Hepatocyte (in vitro differentiated cells): ENCODE results near the gene NHEJ1. TPM values are rescaled to one million over a fixed set of nuclear protein-coding genes. Genes with fewer than 3 reads are reported as not detected.

ENCODE experiments used
- DNase-seq: peaks from one replicate; pipeline ENCODE4 v3.0.0-alpha.2; 2016; ENCODE audit warnings: low spot score
- H2AFZ ChIP-seq: fragments of 200-600 bp; sonication (generic); 2 replicates; pipeline ENCODE4 v1.6.0; 2016; ENCODE audit warnings: antibody characterized with exemption, mild to moderate bottlenecking
- H3K27ac ChIP-seq: fragments of 200-600 bp; sonication (generic); 2 replicates; pipeline ENCODE4 v1.5.1; 2016; ENCODE audit warnings: mild to moderate bottlenecking
- H3K27me3 ChIP-seq: fragments of 200-600 bp; sonication (generic); 2 replicates; pipeline ENCODE4 v1.6.1; 2016
- H3K36me3 ChIP-seq: fragments of 200-600 bp; sonication (generic); replicated peaks from 2 replicates; pipeline ENCODE4 v1.5.1; 2016; ENCODE audit warnings: low read depth; ENCODE audit not compliant: insufficient read depth
- H3K4me1 ChIP-seq: fragments of 200-600 bp; sonication (generic); 2 replicates; pipeline ENCODE4 v1.5.1; 2016; ENCODE audit warnings: mild to moderate bottlenecking, moderate library complexity; ENCODE audit not compliant: insufficient read depth
- H3K4me2 ChIP-seq: fragments of 200-600 bp; sonication (generic); 2 replicates; pipeline ENCODE4 v1.6.0; 2016
- H3K4me3 ChIP-seq: fragments of 200-600 bp; sonication (generic); 2 replicates; pipeline ENCODE4 v1.5.1; 2016; ENCODE audit warnings: mild to moderate bottlenecking
- H3K79me2 ChIP-seq: fragments of 200-600 bp; sonication (generic); 2 replicates; pipeline ENCODE4 v1.6.0; 2017; ENCODE audit warnings: mild to moderate bottlenecking
- H3K9me2 ChIP-seq: fragments of 200-600 bp; sonication (generic); replicated peaks from 2 replicates; pipeline ENCODE4 v1.6.0; 2017; ENCODE audit warnings: mild to moderate bottlenecking; ENCODE audit not compliant: insufficient read depth
- H3K9me3 ChIP-seq: fragments of 200-600 bp; sonication (generic); 2 replicates; pipeline ENCODE4 v1.5.1; 2016; ENCODE audit warnings: low read depth, mild to moderate bottlenecking
- H4K20me1 ChIP-seq: fragments of 200-600 bp; sonication (generic); 2 replicates; pipeline ENCODE4 v1.6.0; 2016; ENCODE audit warnings: mild to moderate bottlenecking; ENCODE audit not compliant: insufficient read depth, poor library complexity, severe bottlenecking
- CTCF ChIP-seq: fragments of 200-600 bp; sonication (generic); IDR thresholded peaks from 2 replicates; pipeline ENCODE4 v1.5.1; 2016; ENCODE audit warnings: antibody characterized with exemption, mild to moderate bottlenecking; ENCODE audit not compliant: poor library complexity
- EZH2 ChIP-seq: fragments of 200-600 bp; sonication (generic); IDR thresholded peaks from 2 replicates; pipeline ENCODE4 v1.6.1; 2016; ENCODE audit warnings: antibody characterized with exemption, mild to moderate bottlenecking, borderline replicate concordance
- EZH2phosphoT487 ChIP-seq: fragments of 200-600 bp; sonication (generic); IDR thresholded peaks from one replicate; pipeline ENCODE4 v1.6.1; 2018; ENCODE audit warnings: antibody characterized with exemption, mild to moderate bottlenecking, low read depth, moderate library complexity; ENCODE audit not compliant: unreplicated experiment, severe bottlenecking
- WGBS: methylation state at CpG from one replicate; pipeline ENCODE4 v1.1.6; 2016; ENCODE audit warnings: low lambda C conversion rate; ENCODE audit errors: missing lambda C conversion rate; 5-methylcytosine and 5-hydroxymethylcytosine counted together
- polyA plus RNA-seq: library from polyadenylated mRNA; unstranded; fragments of >200 nt; fragmentation: Nextera tagmentation; extraction: Ambion mirVana; gene quantifications from 2 replicates; pipeline ENCODE4 v1.2.1, GENCODE V29; 2016
- total RNA-seq: library from RNA; depleted of rRNA; stranded (reverse); fragments of >200 nt; gene quantifications from 2 replicates; pipeline ENCODE4 v1.2.3, GENCODE V29; 2014

NHEJ1 gene
- total and polyA plus RNA-seq, 2 experiments from 2014 or later = 18.1 to 28.2 TPM

DNA sequence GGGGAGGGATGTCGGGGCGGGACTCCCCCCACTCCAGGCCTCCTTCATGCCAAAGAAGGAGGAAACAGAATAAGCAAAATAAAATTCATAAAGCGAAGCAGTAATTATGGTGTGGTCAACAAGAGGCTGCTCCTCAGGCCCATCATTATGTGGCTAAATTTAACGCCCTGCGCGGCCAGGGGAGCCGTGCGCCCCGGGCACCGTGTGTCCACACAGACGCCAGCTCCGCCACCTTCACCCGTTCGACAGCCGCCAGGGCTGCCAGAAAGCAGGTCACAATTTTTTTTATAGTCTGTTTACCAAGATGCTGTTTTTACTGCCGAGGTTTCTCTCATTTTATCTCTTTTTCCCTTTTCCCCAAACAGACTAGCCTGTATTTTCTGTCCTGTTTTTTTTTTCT, 31.0 kb downstream of the NHEJ1 start:
- Histone ChIP-seq H3K4me1 (peaks cover 29% of the 10 kb centered on the region), H3K36me3 (no peaks in the 10 kb centered on the region), H3K4me3 (no peak overlapping the region), H3K27ac (no peak overlapping the region), H3K9me3 (no peaks in the 10 kb centered on the region), H3K9me2 (no peaks in the 10 kb centered on the region), H2AFZ (no peak overlapping the region), H3K4me2 (no peak overlapping the region), H3K27me3 (no peaks in the 10 kb centered on the region), H3K79me2 (peaks cover 4% of the 10 kb centered on the region), H4K20me1 (no peaks in the 10 kb centered on the region)
- no peak for DNase-seq
- TF ChIP-seq EZH2phosphoT487 (no peak), EZH2 (no peak), CTCF (no peak)
- WGBS = 93% methylated on average over 16 of the region's 16 CpGs

DNA sequence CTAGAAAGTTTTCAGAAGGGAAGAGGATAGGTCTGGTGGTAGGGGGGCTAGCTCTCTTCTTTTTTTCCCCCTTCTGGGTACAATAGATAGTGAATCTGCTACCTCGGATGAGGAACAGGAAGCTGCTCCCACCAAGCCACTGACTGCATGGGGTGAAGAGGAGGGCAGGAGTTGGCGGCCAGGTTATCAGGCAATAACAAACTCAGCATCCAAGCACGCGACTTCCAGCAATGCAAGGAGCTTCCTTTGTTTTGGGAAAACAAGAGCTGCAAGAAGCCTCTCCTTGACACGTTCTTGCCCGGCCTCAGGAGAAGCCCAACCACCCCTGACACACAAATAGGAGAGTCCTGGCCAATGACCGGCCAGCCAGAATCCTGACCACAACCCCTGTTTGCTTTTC, 32.2 kb downstream of the NHEJ1 start:
- WGBS = 62% methylated on average over 7 of the region's 7 CpGs
- Histone ChIP-seq H3K4me1 (peaks cover 40% of the 10 kb centered on the region), H3K27ac (peak overlapping the region; percentile 98)

GRCh38 chr2:219127037-219127635, 33.5 kb downstream of the NHEJ1 start:
- peak; percentile 21 for DNase-seq
- Histone ChIP-seq H3K9me3 (no peaks in the 10 kb centered on the region), H3K9me2 (no peaks in the 10 kb centered on the region), H3K27ac (peak overlapping the region; percentile 98), H3K36me3 (no peaks in the 10 kb centered on the region), H3K4me3 (no peak overlapping the region), H3K79me2 (peaks cover 4% of the 10 kb centered on the region), H3K4me1 (peaks cover 50% of the 10 kb centered on the region), H2AFZ (no peak overlapping the region), H4K20me1 (no peaks in the 10 kb centered on the region), H3K27me3 (no peaks in the 10 kb centered on the region), H3K4me2 (peak overlapping the region; percentile 37)
- WGBS = 31% methylated on average over 2 of the region's 2 CpGs
- no peak for TF ChIP-seq EZH2
- no peak for TF ChIP-seq EZH2phosphoT487
- no peak for TF ChIP-seq CTCF

More for the DNA sequence above, 32.2 kb downstream of the NHEJ1 start:
- Histone ChIP-seq H4K20me1 (no peaks in the 10 kb centered on the region), H3K36me3 (no peaks in the 10 kb centered on the region), H3K9me3 (no peaks in the 10 kb centered on the region), H3K4me2 (no peak overlapping the region), H3K79me2 (peaks cover 4% of the 10 kb centered on the region), H3K27me3 (no peaks in the 10 kb centered on the region), H3K4me3 (no peak overlapping the region), H2AFZ (no peak overlapping the region), H3K9me2 (no peaks in the 10 kb centered on the region)
- no peak for DNase-seq
- TF ChIP-seq EZH2 (no peak), CTCF (no peak)
